ENCODE measurements around the gene TGIF1.

DNA sequence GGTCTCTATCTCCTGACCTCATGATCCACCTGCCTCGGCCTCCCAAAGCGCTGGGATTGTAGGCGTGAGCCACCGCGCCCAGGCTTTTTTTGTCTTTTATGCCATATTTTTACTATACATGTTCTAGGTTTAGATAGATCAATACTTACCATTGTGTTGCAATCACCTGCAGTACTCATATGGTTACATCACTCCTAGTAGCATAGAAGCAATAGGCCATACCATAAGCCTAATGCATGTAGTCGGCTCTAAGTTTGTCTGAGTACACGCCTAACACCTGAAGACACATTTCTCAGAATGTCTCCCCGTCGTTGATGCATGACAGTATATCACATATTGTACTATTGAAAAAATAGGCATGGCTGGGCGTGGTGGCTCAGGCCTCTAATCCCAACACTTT is 27.1 kb upstream of the TGIF1 start:
- TF ChIP-seq SIN3A (IDR thresholded peaks at IDR 0.05; ENCODE audit: low read depth) (no peak), CTCF (IDR thresholded peaks at IDR 0.05 in 2 of 3, conservative IDR thresholded peaks at IDR 0.05 in 1 of 3; ENCODE audit: borderline replicate concordance in 1 of 3, insufficient read depth in 1 of 3, low read depth in 2 of 3, low read length in 2 of 3) (no peak), YY1 (IDR thresholded peaks at IDR 0.05; ENCODE audit: extremely low read depth, insufficient replicate concordance, low read depth, low read length) (no peak), POLR2AphosphoS5 (IDR thresholded peaks at IDR 0.05; ENCODE audit: low read depth, low read length) (no peak), ZFX (IDR thresholded peaks at IDR 0.05) (no peak)

All from HCT116 (cell line).